GM10248 (cell line): ENCODE measurements around the gene COX14.

Experiments used
- CTCF ChIA-PET: fragments of 300-600 bp; sonication (Branson Sonifier 250); formaldehyde crosslinking; extraction: SDS; loops from one replicate; lab custom pipeline; 2021; ENCODE audit warnings: antibody characterized with exemption; lab: Yijun Ruan, JAX
- POLR2A ChIA-PET: fragments of 350-650 bp; sonication (Branson Sonifier 250); formaldehyde crosslinking; extraction: SDS; loops from one replicate; lab custom pipeline; 2020; ENCODE audit warnings: antibody characterized with exemption; lab: Yijun Ruan, JAX
- DNase-seq: peaks from one replicate; pipeline ENCODE4 v3.0.0; 2012; ENCODE audit errors: extremely low spot score
- CTCF ChIP-seq: IDR thresholded peaks from 2 replicates; pipeline ENCODE4 v1.5.1; 2012; ENCODE audit warnings: mild to moderate bottlenecking, low read depth; ENCODE audit errors: extremely low read depth, missing control alignments, control extremely low read depth

Gene COX14

GRCh38 chr12:50099302-50100008 lies 12.6 kb upstream of the COX14 start:
- CTCF ChIA-PET = interaction anchor here (5.3 to 8.9 kb wide), 2 partner anchors 11 kb away, joined by 34 to 109 read pairs; partner anchors contain the start of gene COX14
- POLR2A ChIA-PET = no interaction called here
- no peak for DNase-seq
- no peak for TF ChIP-seq CTCF

GRCh38 chr12:50100561-50100960 lies 11.5 kb upstream of the COX14 start:
- TF ChIP-seq CTCF = no peak
- POLR2A ChIA-PET = interaction anchor here (0.5 to 0.7 kb wide), 2 partner anchors 14 to 22 kb away, joined by 3 read pairs; no protein-coding TSS in a partner anchor
- DNase-seq = no peak
- CTCF ChIA-PET = interaction anchor here (1.3 to 8.9 kb wide), 3 partner anchors 10 to 15 kb away, joined by 4 to 109 read pairs (median 34); partner anchors contain the start of genes COX14 and SMARCD1

- TF ChIP-seq CTCF = no peak
- ChIA-PET POLR2A (no interaction called here), CTCF (interaction anchor here (2.8 to 8.9 kb wide), 3 partner anchors 9 to 16 kb away, joined by 7 to 109 read pairs (median 34); partner anchors contain the start of genes COX14 and SMARCD1)
- no peak for DNase-seq
These were observed 10.4 kb upstream of the COX14 start for GRCh38 chr12:50101663-50102062.

GRCh38 chr12:50102131-50102531 lies 9.9 kb upstream of the COX14 start:
- CTCF ChIA-PET = interaction anchor here (2.1 to 8.9 kb wide), 5 partner anchors 8 to 135 kb away, joined by 4 to 109 read pairs (median 7); partner anchors contain the start of genes CERS5, COX14 and SMARCD1
- POLR2A ChIA-PET = interaction anchor here (2.4 kb wide), 1 partner anchor 10 kb away, joined by 11 read pairs; the partner anchor contains the start of gene COX14
- no peak for DNase-seq

GRCh38 chr12:50102646-50103309 lies 9.3 kb upstream of the COX14 start:
- CTCF ChIA-PET = interaction anchor here (0.9 to 8.9 kb wide), 10 partner anchors 8 to 136 kb away, joined by 3 to 109 read pairs (median 6); partner anchors contain the start of genes CERS5, COX14 and SMARCD1
- POLR2A ChIA-PET = interaction anchor here (2.4 kb wide), 1 partner anchor 10 kb away, joined by 11 read pairs; the partner anchor contains the start of gene COX14
- no peak for TF ChIP-seq CTCF
- DNase-seq = no peak

More at GRCh38 chr12:50102131-50102531, 9.9 kb upstream of the COX14 start:
- TF ChIP-seq CTCF = no peak

GRCh38 chr12:50103351-50103750 lies 8.7 kb upstream of the COX14 start:
- TF ChIP-seq CTCF = no peak
- POLR2A ChIA-PET = interaction anchor here (2.4 kb wide), 1 partner anchor 9 kb away, joined by 11 read pairs; the partner anchor contains the start of gene COX14
- CTCF ChIA-PET = interaction anchor here (0.6 to 8.9 kb wide), 10 partner anchors 7 to 136 kb away, joined by 3 to 109 read pairs (median 6); partner anchors contain the start of genes CERS5, COX14 and SMARCD1
- no peak for DNase-seq
